Measurements from ENCODE around the gene TNS3.
"Not testable (repeated sequence)": the region's sequence is repeated elsewhere in the genome, so short reads cannot be mapped to it uniquely, and the experiment has no call there.

TNS3 gene

GRCh38 chr7:47559306-47560220 is 22.3 kb downstream of the TNS3 start:
- DNase-seq, result no peak

GRCh38 chr7:47557694-47558670 is 23.9 kb downstream of the TNS3 start:
- DNase-seq, result no peak

GRCh38 chr7:47557317-47557693 is 24.6 kb downstream of the TNS3 start:
- DNase-seq, result no peak

GRCh38 chr7:47556511-47557180 is 25.3 kb downstream of the TNS3 start:
- DNase-seq, result no peak

GRCh38 chr7:47553309-47553708 is 28.6 kb downstream of the TNS3 start:
- no peak for DNase-seq

GRCh38 chr7:47552621-47553020 is 29.3 kb downstream of the TNS3 start:
- DNase-seq, result no peak

- no peak for DNase-seq
These were observed 30.1 kb downstream of the TNS3 start for GRCh38 chr7:47551668-47552440.

GRCh38 chr7:47550788-47551470 is 31.0 kb downstream of the TNS3 start:
- no peak for DNase-seq

- DNase-seq, result no peak
These were observed 32.0 kb downstream of the TNS3 start for GRCh38 chr7:47549916-47550315.

GRCh38 chr7:47549397-47549796 is 32.5 kb downstream of the TNS3 start:
- no peak for DNase-seq

GRCh38 chr7:47548546-47548945 is 33.4 kb downstream of the TNS3 start:
- no peak for DNase-seq

GRCh38 chr7:47546733-47547494 is 35.0 kb downstream of the TNS3 start:
- no peak for DNase-seq

GRCh38 chr7:47546171-47546570 is 35.7 kb downstream of the TNS3 start:
- DNase-seq, result no peak

GRCh38 chr7:47544416-47544815 is 37.5 kb downstream of the TNS3 start:
- no peak for DNase-seq

GRCh38 chr7:47543714-47544113 is 38.2 kb downstream of the TNS3 start:
- no peak for DNase-seq

GRCh38 chr7:47543056-47543455 is 38.9 kb downstream of the TNS3 start:
- DNase-seq, result no peak

GRCh38 chr7:47542051-47542450 is 39.9 kb downstream of the TNS3 start:
- no peak for DNase-seq

GRCh38 chr7:47541485-47541884 is 40.4 kb downstream of the TNS3 start:
- not testable (repeated sequence) for DNase-seq

GRCh38 chr7:47540387-47541350 is 41.2 kb downstream of the TNS3 start:
- DNase-seq, result no peak

GRCh38 chr7:47540053-47540386 is 41.9 kb downstream of the TNS3 start:
- DNase-seq, result no peak

Data from NCI-H82 (cell line).